ENCODE measurements around the gene MX1. TPM values are rescaled to one million over a fixed set of nuclear protein-coding genes. Genes with fewer than 3 reads are reported as not detected.

The MX1 gene
- total RNA-seq, 1 experiment from 2014 or later = 2.0 TPM

DNA sequence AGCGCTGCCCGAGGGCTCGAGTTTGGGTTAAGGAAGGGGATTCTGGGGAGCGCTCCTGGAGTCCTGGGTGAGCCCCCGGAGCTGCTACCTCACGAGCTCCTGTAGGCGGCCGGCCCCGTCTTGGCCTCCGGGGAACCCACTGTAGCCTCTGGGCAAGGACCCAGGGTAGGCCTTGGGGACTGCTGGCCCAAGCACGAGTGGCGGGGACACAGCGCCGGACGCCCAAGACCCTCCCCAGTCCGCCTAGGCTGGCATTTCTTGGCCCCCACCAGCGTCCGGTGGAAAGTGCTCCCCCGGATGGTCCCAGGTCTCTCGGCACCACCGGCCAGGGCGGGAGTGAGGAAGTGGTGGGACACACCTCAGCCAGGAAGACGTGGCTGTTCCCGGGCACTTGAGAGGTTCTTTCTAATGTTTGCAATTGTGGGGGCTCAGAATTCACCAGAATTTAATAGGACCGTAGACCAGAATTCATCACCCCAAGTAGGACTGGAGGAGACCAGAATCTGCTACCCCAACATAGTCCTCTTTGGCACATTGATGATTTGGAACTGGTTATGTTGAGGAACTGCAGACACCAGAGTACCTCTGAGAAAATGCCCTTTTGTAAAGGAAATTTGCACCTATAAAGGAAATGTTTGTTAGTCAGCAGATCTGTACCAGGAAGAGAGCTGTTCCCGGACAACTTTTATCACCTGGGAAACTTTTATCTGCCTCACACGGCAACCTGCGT, 82.5 kb downstream of the MX1 start:
- no peaks in the 10 kb centered on the region for H3K27me3 ChIP-seq (ENCODE audit: insufficient read depth, low read length)
- H3K4me2 ChIP-seq (ENCODE audit: low read length) = no peak overlapping the region

More for the DNA sequence above, 82.5 kb downstream of the MX1 start:
- DNase-seq (ENCODE audit: low read depth, low spot score) (no peak), ATAC-seq (no peak)
- intact Hi-C loops (cut with micrococcal nuclease) = no loop called here
- Histone ChIP-seq H3K4me1 (ENCODE audit: control insufficient read depth in 1 of 2, insufficient read depth in 2 of 2, low read length in 2 of 2) (no peaks in the 10 kb centered on the region), H3K9me3 (ENCODE audit: control insufficient read depth in 1 of 2, insufficient read depth in 1 of 2, low read depth in 1 of 2, low read length in 2 of 2) (no peaks in the 10 kb centered on the region), H3K9ac (ENCODE audit: low read length) (no peak overlapping the region), H2AFZ (ENCODE audit: low read depth, low read length, poor library complexity, severe bottlenecking) (no peak overlapping the region), H3K36me3 (ENCODE audit: control insufficient read depth in 1 of 2, insufficient read depth in 2 of 2, low read length in 2 of 2) (no peaks in the 10 kb centered on the region), H3K79me2 (ENCODE audit: insufficient read depth, low read length) (no peaks in the 10 kb centered on the region), H3K4me3 (replicated peaks in 1 of 2; ENCODE audit: low read depth in 1 of 2, low read length in 2 of 2) (no peak overlapping the region), H3K27ac (ENCODE audit: low read depth, low read length) (no peak overlapping the region), H3K9me2 (ENCODE audit: insufficient read depth) (no peaks in the 10 kb centered on the region), H4K20me1 (ENCODE audit: insufficient read depth) (no peaks in the 10 kb centered on the region)
- ChIA-PET POLR2A (no interaction called here), RAD21 (ENCODE audit: low non-redundant PET in 1 of 2, low total read pairs in 2 of 2, uncharacterized antibody in 2 of 2, unreplicated experiment in 2 of 2) (no interaction called here), CTCF (no interaction called here)
- BruUV-seq (replicated peaks) = no TSS peak
- no peak for TF ChIP-seq EZH2phosphoT487 (IDR thresholded peaks at IDR 0.05; ENCODE audit: borderline replicate concordance)
- TF ChIP-seq, protein P1, sequence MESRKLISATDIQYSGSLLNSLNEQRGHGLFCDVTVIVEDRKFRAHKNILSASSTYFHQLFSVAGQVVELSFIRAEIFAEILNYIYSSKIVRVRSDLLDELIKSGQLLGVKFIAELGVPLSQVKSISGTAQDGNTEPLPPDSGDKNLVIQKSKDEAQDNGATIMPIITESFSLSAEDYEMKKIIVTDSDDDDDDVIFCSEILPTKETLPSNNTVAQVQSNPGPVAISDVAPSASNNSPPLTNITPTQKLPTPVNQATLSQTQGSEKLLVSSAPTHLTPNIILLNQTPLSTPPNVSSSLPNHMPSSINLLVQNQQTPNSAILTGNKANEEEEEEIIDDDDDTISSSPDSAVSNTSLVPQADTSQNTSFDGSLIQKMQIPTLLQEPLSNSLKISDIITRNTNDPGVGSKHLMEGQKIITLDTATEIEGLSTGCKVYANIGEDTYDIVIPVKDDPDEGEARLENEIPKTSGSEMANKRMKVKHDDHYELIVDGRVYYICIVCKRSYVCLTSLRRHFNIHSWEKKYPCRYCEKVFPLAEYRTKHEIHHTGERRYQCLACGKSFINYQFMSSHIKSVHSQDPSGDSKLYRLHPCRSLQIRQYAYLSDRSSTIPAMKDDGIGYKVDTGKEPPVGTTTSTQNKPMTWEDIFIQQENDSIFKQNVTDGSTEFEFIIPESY (IDR thresholded peaks at IDR 0.05; ENCODE audit: extremely low read depth, insufficient replicate concordance, low read length) = no peak
- no peak for TF ChIP-seq ZNF274 (IDR thresholded peaks at IDR 0.05; ENCODE audit: low read depth, low read length)
- TF ChIP-seq JUND (IDR thresholded peaks at IDR 0.05) = no peak
- TF ChIP-seq, protein P2, sequence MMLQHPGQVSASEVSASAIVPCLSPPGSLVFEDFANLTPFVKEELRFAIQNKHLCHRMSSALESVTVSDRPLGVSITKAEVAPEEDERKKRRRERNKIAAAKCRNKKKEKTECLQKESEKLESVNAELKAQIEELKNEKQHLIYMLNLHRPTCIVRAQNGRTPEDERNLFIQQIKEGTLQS (IDR thresholded peaks at IDR 0.05) = no peak
- no peak for TF ChIP-seq ZFX (IDR thresholded peaks at IDR 0.05)
- no peak for TF ChIP-seq YY1 (IDR thresholded peaks at IDR 0.05; ENCODE audit: extremely low read depth, insufficient replicate concordance, low read depth, low read length)
- TF ChIP-seq RAD21 (IDR thresholded peaks at IDR 0.05; ENCODE audit: low read depth) = no peak
- TF ChIP-seq POLR2A (IDR thresholded peaks at IDR 0.05; ENCODE audit: borderline replicate concordance, extremely low read depth, insufficient read depth, insufficient read length) = no peak

Other genes starting within 250 kb of the MX1 start
- not detected for gene FAM3B, start 109.4 kb upstream of the MX1 start, total RNA-seq (2021; ENCODE audit: unreplicated experiment)
- 0.22 TPM for gene MX2, start 64.2 kb upstream of the MX1 start, total RNA-seq (2021; ENCODE audit: unreplicated experiment)
- 1.1 TPM for gene TMPRSS2, start 81.9 kb downstream of the MX1 start, total RNA-seq (2021; ENCODE audit: unreplicated experiment)